ENCODE measurements around the gene AP3M1.

- TF ChIP-seq EZH2 (IDR thresholded peaks at IDR 0.05) (no peak), EZH2phosphoT487 (IDR thresholded peaks at IDR 0.05; ENCODE audit: borderline replicate concordance) (no peak), POLR2A (IDR thresholded peaks at IDR 0.05; ENCODE audit: borderline replicate concordance, extremely low read depth, insufficient read depth, insufficient read length) (no peak), CEBPB (IDR thresholded peaks at IDR 0.05; ENCODE audit: low read depth) (no peak), JUND (IDR thresholded peaks at IDR 0.05) (no peak)
- TF ChIP-seq, protein P1, sequence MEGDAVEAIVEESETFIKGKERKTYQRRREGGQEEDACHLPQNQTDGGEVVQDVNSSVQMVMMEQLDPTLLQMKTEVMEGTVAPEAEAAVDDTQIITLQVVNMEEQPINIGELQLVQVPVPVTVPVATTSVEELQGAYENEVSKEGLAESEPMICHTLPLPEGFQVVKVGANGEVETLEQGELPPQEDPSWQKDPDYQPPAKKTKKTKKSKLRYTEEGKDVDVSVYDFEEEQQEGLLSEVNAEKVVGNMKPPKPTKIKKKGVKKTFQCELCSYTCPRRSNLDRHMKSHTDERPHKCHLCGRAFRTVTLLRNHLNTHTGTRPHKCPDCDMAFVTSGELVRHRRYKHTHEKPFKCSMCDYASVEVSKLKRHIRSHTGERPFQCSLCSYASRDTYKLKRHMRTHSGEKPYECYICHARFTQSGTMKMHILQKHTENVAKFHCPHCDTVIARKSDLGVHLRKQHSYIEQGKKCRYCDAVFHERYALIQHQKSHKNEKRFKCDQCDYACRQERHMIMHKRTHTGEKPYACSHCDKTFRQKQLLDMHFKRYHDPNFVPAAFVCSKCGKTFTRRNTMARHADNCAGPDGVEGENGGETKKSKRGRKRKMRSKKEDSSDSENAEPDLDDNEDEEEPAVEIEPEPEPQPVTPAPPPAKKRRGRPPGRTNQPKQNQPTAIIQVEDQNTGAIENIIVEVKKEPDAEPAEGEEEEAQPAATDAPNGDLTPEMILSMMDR (IDR thresholded peaks at IDR 0.05 in 2 of 3, conservative IDR thresholded peaks at IDR 0.05 in 1 of 3; ENCODE audit: borderline replicate concordance in 1 of 3, insufficient read depth in 1 of 3, low read depth in 2 of 3, low read length in 2 of 3) = no peak
- TF ChIP-seq, protein P2, sequence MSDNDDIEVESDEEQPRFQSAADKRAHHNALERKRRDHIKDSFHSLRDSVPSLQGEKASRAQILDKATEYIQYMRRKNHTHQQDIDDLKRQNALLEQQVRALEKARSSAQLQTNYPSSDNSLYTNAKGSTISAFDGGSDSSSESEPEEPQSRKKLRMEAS (IDR thresholded peaks at IDR 0.05) = no peak
Observed at GRCh38 chr10:74076961-74077360, 73.7 kb downstream of the AP3M1 start.

All from HCT116 (cell line).